GM23248 (cell line): Measurements from ENCODE around the gene SIX5. TPM values are rescaled to one million over a fixed set of nuclear protein-coding genes. Genes with fewer than 3 reads are reported as not detected.
A peak's percentile ranks its signal among the peaks of the same experiment; 100 is the strongest.

ENCODE experiments used
- DNase-seq: peaks from one replicate; pipeline ENCODE4 v3.0.0-alpha.2; 2015
- H2AFZ ChIP-seq: fragments of 200-600 bp; sonication (generic); 2 replicates; pipeline ENCODE4 v1.6.1; 2016; ENCODE audit warnings: antibody characterized with exemption
- H3F3A ChIP-seq: fragments of 200-600 bp; sonication (generic); 2 replicates; pipeline ENCODE4 v1.6.1; 2016; ENCODE audit warnings: mild to moderate bottlenecking, antibody characterized with exemption, mixed run types; ENCODE audit not compliant: insufficient read depth
- H3K27ac ChIP-seq: fragments of 200-600 bp; sonication (generic); 2 replicates; pipeline ENCODE4 v1.5.1; 2016; ENCODE audit warnings: mild to moderate bottlenecking
- H3K27me3 ChIP-seq: fragments of 200-600 bp; sonication (generic); replicated peaks from 2 replicates; pipeline ENCODE4 v1.6.1; 2016; ENCODE audit warnings: mild to moderate bottlenecking; ENCODE audit not compliant: insufficient read depth
- H3K36me3 ChIP-seq: fragments of 200-600 bp; sonication (generic); 2 replicates; pipeline ENCODE4 v1.6.1; 2016; ENCODE audit warnings: low read depth, mild to moderate bottlenecking
- H3K4me1 ChIP-seq: fragments of 200-600 bp; sonication (generic); 2 replicates; pipeline ENCODE4 v1.6.1; 2016; ENCODE audit warnings: mild to moderate bottlenecking; ENCODE audit not compliant: insufficient read depth
- H3K4me2 ChIP-seq: fragments of 200-600 bp; sonication (generic); one replicate; pipeline ENCODE4 v1.6.1; 2016; ENCODE audit warnings: mild to moderate bottlenecking; ENCODE audit not compliant: unreplicated experiment
- H3K4me3 ChIP-seq: fragments of 200-600 bp; sonication (generic); 2 replicates; pipeline ENCODE4 v1.5.1; 2016; ENCODE audit warnings: mild to moderate bottlenecking
- H3K79me2 ChIP-seq: fragments of 200-600 bp; sonication (generic); 2 replicates; pipeline ENCODE4 v1.6.1; 2016; ENCODE audit warnings: mild to moderate bottlenecking; ENCODE audit not compliant: insufficient read depth
- H3K9ac ChIP-seq: fragments of 200-600 bp; sonication (generic); 2 replicates; pipeline ENCODE4 v1.6.1; 2016; ENCODE audit warnings: mild to moderate bottlenecking
- H3K9me2 ChIP-seq: fragments of 200-600 bp; sonication (generic); 2 replicates; pipeline ENCODE4 v1.6.1; 2016; ENCODE audit warnings: mixed run types, mild to moderate bottlenecking, moderate library complexity; ENCODE audit not compliant: insufficient read depth
- H3K9me3 ChIP-seq: fragments of 200-600 bp; sonication (generic); one replicate; pipeline ENCODE4 v1.6.1; 2017; ENCODE audit warnings: low read depth
- H4K20me1 ChIP-seq: fragments of 200-600 bp; sonication (generic); 2 replicates; pipeline ENCODE4 v1.6.0; 2016; ENCODE audit not compliant: insufficient read depth
- EZH2 ChIP-seq: fragments of 200-600 bp; sonication (generic); IDR thresholded peaks from 2 replicates; pipeline ENCODE4 v1.6.1; 2018; ENCODE audit warnings: antibody characterized with exemption, mild to moderate bottlenecking; ENCODE audit not compliant: insufficient read depth, poor library complexity, severe bottlenecking
- EZH2phosphoT487 ChIP-seq: fragments of 200-600 bp; sonication (generic); IDR thresholded peaks from 2 replicates; pipeline ENCODE4 v1.6.1; 2018; ENCODE audit warnings: antibody characterized with exemption, moderate library complexity, mild to moderate bottlenecking, low read depth; ENCODE audit not compliant: insufficient read depth
- WGBS, 2 experiments: methylation state at CpG; one replicate each; pipeline ENCODE4 v1.1.6; 2015 to 2017; ENCODE audit warnings: low lambda C conversion rate in 2 of 2, low coverage in 1 of 2; ENCODE audit errors: missing lambda C conversion rate in 2 of 2; 5-methylcytosine and 5-hydroxymethylcytosine counted together
- in situ Hi-C: fragments of 300-500 bp; cut with MboI; formaldehyde crosslinking; loops from 2 replicates; pipeline ENCODE4 v1.15.0; 2020
- polyA plus RNA-seq: library from polyadenylated mRNA; unstranded; fragments of >200 nt; fragmentation: Nextera tagmentation; extraction: Ambion mirVana; gene quantifications from 2 replicates; pipeline ENCODE4 v1.2.1, GENCODE V29; 2016
- total RNA-seq: library from RNA; depleted of rRNA; stranded (reverse); fragments of >200 nt; shearing (Covaris generic); gene quantifications from 2 replicates; pipeline ENCODE4 v1.2.3, GENCODE V29; 2014

Gene SIX5
- total and polyA plus RNA-seq, 2 experiments from 2014 or later: 6.1 to 16.8 TPM

DNA sequence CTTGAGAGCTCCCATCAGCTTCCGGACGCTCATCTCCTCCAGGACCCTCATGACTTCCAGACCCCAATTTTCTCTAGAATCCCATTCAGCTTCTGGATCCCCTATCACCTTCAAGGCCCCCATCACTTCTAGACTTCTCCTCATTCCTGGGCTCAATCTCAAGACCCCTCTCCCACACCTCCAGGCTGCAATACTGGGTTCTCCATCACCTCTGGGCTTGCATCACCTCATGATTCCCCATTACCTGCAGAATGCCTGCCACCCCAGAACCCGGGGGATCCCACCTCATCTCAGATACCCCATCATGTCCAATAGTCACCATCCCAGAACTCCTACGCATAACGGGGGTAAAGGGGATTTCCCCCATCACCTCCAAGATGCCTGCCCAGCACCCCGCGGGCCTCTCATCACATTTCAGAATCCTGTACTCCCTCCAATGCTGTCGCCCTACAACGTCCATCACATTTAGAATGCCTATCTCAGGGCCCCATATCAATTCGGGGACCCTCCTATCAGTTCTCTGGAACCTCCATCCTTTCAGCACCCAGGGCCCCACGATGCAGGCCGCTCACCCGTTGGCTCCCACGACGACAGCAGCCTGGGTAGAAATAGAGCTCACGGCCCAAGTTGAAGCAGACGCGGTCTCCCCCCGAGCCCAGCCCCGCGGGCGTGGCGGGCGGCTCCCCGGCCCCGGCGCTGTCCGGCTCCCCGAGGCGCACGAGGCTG, 22.9 kb upstream of the SIX5 start:
- in situ Hi-C loops: no loop called here
- Histone ChIP-seq H3K4me1 (no peaks in the 10 kb centered on the region), H3F3A (no peaks in the 10 kb centered on the region), H2AFZ (no peak overlapping the region), H3K9ac (peak overlapping the region; percentile 98), H4K20me1 (no peaks in the 10 kb centered on the region), H3K36me3 (peaks cover 12% of the 10 kb centered on the region; the same call in 1 of the 2 replicates), H3K4me2 (peak overlapping the region; percentile 99), H3K27ac (peak overlapping the region; percentile 51; the same call in 1 of the 2 replicates), H3K27me3 (no peaks in the 10 kb centered on the region), H3K9me3 (no peaks in the 10 kb centered on the region), H3K9me2 (no peaks in the 10 kb centered on the region), H3K79me2 (peaks cover 51% of the 10 kb centered on the region), H3K4me3 (peak overlapping the region; percentile 99)
- TF ChIP-seq EZH2phosphoT487 (no peak), EZH2 (no peak)
- peak; percentile 57 for DNase-seq
- 6 to 9% methylated on average over 19 to 31 of the region's 31 CpGs for WGBS, 2 experiments

GRCh38 chr19:45790942-45791341, 21.9 kb upstream of the SIX5 start:
- no peak for DNase-seq
- no peaks in the 10 kb centered on the region for H3F3A ChIP-seq
- H3K9me3 ChIP-seq: no peaks in the 10 kb centered on the region
- in situ Hi-C loops: no loop called here
- H3K27ac ChIP-seq: no peak overlapping the region
- no peak overlapping the region for H2AFZ ChIP-seq
- TF ChIP-seq EZH2phosphoT487: no peak
- no peak for TF ChIP-seq EZH2
- H3K79me2 ChIP-seq: peaks cover 61% of the 10 kb centered on the region
- H4K20me1 ChIP-seq: no peaks in the 10 kb centered on the region
- no peaks in the 10 kb centered on the region for H3K4me1 ChIP-seq
- H3K4me3 ChIP-seq: peak overlapping the region; percentile 99
- peak overlapping the region; percentile 99 for H3K4me2 ChIP-seq
- peaks cover 12% of the 10 kb centered on the region; the same call in 1 of the 2 replicates for H3K36me3 ChIP-seq
- peak overlapping the region; percentile 98; the same call in 1 of the 2 replicates for H3K9ac ChIP-seq
- 88 to 89% methylated on average over 8 of the region's 8 CpGs for WGBS, 2 experiments
- H3K27me3 ChIP-seq: no peaks in the 10 kb centered on the region
- no peaks in the 10 kb centered on the region for H3K9me2 ChIP-seq

- no peaks in the 10 kb centered on the region for H3K9me2 ChIP-seq
- H2AFZ ChIP-seq: no peak overlapping the region
- no peaks in the 10 kb centered on the region for H3K27me3 ChIP-seq
- no peaks in the 10 kb centered on the region for H3F3A ChIP-seq
- H4K20me1 ChIP-seq: no peaks in the 10 kb centered on the region
- H3K79me2 ChIP-seq: peaks cover 75% of the 10 kb centered on the region
- in situ Hi-C loops: no loop called here
- 90 to 91% methylated on average over 12 to 15 of the region's 15 CpGs for WGBS, 2 experiments
- TF ChIP-seq EZH2 (no peak), EZH2phosphoT487 (no peak)
- no peak overlapping the region for H3K4me2 ChIP-seq
- no peaks in the 10 kb centered on the region for H3K9me3 ChIP-seq
- peaks cover 12% of the 10 kb centered on the region; the same call in 1 of the 2 replicates for H3K36me3 ChIP-seq
- H3K4me3 ChIP-seq: no peak overlapping the region
- no peak overlapping the region for H3K9ac ChIP-seq
- no peak overlapping the region for H3K27ac ChIP-seq
- no peak for DNase-seq
- peaks cover under 1% of the 10 kb centered on the region; the same call in 1 of the 2 replicates for H3K4me1 ChIP-seq
These were observed 20.2 kb upstream of the SIX5 start for GRCh38 chr19:45789035-45789786.

GRCh38 chr19:45786533-45786894, 17.5 kb upstream of the SIX5 start:
- Histone ChIP-seq H3K4me1 (peaks cover 18% of the 10 kb centered on the region), H3K9me3 (no peaks in the 10 kb centered on the region), H3K27ac (no peak overlapping the region), H3F3A (peaks cover 11% of the 10 kb centered on the region), H4K20me1 (no peaks in the 10 kb centered on the region), H3K36me3 (peaks cover 12% of the 10 kb centered on the region; the same call in 1 of the 2 replicates), H3K9me2 (no peaks in the 10 kb centered on the region), H3K4me3 (no peak overlapping the region), H3K79me2 (peaks cover 67% of the 10 kb centered on the region), H3K27me3 (no peaks in the 10 kb centered on the region), H3K4me2 (no peak overlapping the region), H2AFZ (no peak overlapping the region), H3K9ac (no peak overlapping the region)
- TF ChIP-seq EZH2: no peak
- TF ChIP-seq EZH2phosphoT487: no peak
- in situ Hi-C loops: no loop called here
- no peak for DNase-seq
- WGBS, 2 experiments: 90 to 95% methylated on average over 20 of the region's 21 CpGs
